ENCODE results near the gene TNFRSF18.
"Not testable (repeated sequence)": the region's sequence is repeated elsewhere in the genome, so short reads cannot be mapped to it uniquely, and the experiment has no call there.

TNFRSF18 gene, protein sequence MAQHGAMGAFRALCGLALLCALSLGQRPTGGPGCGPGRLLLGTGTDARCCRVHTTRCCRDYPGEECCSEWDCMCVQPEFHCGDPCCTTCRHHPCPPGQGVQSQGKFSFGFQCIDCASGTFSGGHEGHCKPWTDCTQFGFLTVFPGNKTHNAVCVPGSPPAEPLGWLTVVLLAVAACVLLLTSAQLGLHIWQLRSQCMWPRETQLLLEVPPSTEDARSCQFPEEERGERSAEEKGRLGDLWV

GRCh38 chr1:1206376-1206965 is at the start of gene TNFRSF18:
Gene TNFRSF18 (minus strand): TSS chr1:1206592. CDS start chr1:1206571, 21 bp downstream.
- peak in 1 of 2 donors; percentile 55 for DNase-seq (ENCODE audit: low read depth in 2 of 2)

- DNase-seq (ENCODE audit: low read depth in 2 of 2) = no peak
Observed at GRCh38 chr1:1255611-1256010, 49.2 kb upstream of the TNFRSF18 start.

- DNase-seq (ENCODE audit: low read depth in 2 of 2) = no peak
Observed at GRCh38 chr1:1255078-1255477, 48.7 kb upstream of the TNFRSF18 start.

DNA sequence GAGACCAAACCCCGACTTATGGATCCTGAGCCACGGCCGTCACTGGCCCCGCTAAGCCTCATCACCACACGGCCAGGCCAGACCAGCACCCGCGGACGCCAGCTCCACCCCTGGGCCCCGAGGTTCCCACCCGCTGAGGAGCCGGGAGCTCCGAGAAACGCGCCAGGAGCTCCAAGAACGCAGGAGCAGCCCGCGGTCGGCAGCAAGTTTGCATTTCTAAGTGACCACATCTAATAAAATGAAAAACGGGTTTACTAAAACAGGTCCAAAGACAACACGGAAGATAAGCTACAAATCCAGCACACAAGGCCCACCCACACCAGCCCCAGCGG is 48.2 kb upstream of the TNFRSF18 start:
- DNase-seq (ENCODE audit: low read depth in 2 of 2) = no peak

- DNase-seq (ENCODE audit: low read depth in 2 of 2) = no peak
Observed at GRCh38 chr1:1253972-1254666, 47.7 kb upstream of the TNFRSF18 start.

DNA sequence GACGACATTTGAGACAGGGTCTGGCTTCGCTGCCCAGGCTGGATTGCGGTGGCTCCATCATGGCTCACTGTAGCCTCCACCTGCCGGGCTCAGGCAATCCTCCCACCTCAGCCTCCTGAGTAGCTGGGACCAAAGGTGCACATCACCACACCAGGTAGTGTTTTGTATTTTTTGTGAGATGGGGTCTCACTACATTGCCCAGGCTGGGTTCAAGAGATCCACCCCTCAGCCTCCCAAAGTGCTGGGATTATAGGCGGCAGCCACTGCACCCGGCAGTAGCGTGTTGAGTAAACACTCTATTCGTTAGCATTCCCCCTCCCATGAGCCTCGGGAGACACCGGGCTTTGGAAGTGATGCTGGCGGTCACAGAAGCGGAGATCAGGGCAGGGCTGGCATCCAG is 46.9 kb upstream of the TNFRSF18 start:
- no peak for DNase-seq (ENCODE audit: low read depth in 2 of 2)

DNA sequence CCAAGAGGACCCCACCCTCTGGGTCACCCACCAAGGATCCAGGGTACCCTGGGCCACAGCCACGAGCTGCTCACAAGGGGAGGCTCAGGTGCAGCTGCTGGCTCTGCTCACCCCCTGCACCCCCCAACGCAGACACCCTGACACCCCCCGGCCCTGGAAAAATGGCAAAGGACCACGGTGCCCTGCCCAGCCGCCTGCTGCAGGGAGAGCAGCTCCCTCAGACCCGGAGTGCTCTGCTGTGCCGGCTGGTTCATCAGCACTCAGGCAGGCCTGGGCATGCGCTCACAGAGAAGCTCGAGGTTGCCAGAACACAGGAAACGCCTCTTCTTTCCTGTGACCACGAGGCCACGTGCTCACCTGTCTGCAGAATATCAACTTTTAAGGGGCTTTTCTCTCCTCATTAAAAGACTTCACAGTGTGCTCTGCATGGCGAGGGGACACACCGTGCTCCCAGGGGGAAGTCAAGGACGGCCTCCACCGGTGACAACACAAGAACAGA is 44.4 kb upstream of the TNFRSF18 start:
- peak; percentile 48 to 67 for DNase-seq (ENCODE audit: low read depth in 2 of 2)

DNA sequence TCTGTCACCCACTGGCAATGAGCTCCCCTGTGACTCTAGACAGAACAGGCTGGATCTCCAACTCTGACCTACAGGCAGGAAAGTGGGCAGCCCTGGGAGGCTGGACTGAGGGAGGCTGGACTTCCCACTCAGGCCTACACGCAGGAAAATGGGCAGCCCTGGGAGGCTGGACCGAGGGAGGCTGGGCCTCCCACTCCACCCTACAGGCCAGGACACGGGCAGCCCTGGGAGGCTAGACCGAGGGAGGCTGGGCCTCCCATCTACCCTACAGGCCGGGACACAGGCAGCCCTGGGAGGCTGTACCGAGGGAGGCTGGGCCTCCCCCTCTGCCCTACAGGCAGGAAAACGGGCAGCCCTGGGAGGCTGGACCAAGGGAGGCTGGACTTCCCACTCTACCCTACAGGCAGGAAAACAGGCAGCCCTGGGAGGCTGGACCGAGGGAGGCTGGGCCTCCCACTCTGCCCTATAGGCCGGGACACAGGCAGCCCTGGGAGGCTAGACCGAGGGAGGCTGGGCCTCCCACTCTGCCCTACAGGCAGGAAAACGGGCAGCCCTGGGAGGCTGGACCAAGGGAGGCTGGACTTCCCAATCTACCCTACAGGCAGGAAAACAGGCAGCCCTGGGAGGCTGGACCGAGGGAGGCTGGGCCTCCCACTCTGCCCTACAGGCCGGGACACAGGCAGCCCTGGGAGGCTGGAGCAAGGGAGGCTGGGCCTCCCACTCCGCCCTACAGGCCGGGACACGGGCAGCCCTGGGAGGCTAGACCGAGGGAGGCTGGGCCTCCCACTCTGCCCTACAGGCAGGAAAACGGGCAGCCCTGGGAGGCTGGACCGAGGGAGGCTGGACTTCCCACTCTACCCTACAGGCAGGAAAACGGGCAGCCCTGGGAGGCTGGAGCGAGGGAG is 41.9 kb upstream of the TNFRSF18 start:
- DNase-seq (ENCODE audit: low read depth in 2 of 2) = not testable (repeated sequence)

DNA sequence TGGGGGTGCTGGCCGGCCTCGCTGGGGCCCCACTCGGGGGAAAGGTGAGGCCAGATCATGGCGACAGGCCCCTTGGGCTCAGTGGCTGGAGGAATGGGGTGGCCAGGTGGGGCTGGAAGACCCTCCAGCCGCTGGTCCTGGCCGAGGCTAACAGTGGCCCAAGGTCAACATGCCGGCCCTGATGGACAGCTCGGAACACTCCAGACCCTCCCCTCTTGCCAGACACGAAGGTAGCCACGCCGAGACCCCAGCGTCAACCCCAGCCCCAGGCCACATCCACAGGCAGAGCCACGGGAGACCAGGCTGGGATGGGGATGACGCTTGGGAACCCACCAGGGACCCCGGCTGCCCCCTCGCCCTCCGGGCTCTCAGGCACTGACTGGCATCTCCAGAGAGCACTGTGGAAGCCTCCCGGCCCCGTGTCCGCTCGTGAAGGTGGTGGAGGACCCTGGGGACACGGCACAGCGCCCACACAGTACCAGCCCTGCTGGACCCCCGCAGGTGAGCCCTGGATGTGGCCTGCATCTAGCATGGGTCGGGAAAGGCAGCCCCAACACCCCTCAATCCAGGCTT is 41.0 kb upstream of the TNFRSF18 start:
- no peak for DNase-seq (ENCODE audit: low read depth in 2 of 2)

GRCh38 chr1:1246577-1247340 is 40.4 kb upstream of the TNFRSF18 start, which contains the start of gene C1QTNF12:
Gene C1QTNF12 (minus strand): TSS chr1:1246722. CDS start chr1:1246690, 32 bp downstream.
- no peak for DNase-seq (ENCODE audit: low read depth in 2 of 2)

GRCh38 chr1:1245817-1246576 is 39.6 kb upstream of the TNFRSF18 start:
- no peak for DNase-seq (ENCODE audit: low read depth in 2 of 2)

DNA sequence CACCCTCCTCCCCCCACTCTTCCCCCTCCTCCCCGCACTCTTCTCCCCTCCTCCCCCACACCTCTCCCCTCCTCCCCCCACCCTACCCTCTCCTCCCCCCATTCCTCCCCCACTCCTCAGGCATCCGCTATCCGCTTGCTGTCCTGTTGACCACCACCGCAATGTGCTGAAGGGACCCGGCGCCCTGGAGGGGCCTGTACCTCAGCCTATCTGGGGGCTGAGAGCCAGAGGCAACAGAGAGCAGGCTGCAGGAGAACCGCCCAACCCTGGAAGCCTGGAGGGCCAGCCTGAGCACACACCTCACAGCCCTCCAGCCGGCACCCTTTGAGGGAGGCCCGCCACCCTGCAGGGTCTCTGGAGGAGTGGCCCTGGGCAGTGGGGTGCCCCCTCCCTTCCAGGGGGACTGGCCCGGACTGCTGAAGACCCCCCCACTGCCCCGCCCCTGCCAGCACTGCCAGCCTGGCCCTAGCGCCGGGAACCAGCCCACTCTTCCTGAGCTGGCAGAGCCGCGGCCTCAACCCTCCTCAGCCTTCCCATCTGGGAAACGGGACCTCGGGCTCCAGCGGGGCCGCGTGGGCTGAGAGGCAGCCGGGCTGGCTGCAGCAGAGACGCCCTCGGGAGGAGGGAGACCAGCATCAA is 38.9 kb upstream of the TNFRSF18 start:
- no peak for DNase-seq (ENCODE audit: low read depth in 2 of 2)

DNA sequence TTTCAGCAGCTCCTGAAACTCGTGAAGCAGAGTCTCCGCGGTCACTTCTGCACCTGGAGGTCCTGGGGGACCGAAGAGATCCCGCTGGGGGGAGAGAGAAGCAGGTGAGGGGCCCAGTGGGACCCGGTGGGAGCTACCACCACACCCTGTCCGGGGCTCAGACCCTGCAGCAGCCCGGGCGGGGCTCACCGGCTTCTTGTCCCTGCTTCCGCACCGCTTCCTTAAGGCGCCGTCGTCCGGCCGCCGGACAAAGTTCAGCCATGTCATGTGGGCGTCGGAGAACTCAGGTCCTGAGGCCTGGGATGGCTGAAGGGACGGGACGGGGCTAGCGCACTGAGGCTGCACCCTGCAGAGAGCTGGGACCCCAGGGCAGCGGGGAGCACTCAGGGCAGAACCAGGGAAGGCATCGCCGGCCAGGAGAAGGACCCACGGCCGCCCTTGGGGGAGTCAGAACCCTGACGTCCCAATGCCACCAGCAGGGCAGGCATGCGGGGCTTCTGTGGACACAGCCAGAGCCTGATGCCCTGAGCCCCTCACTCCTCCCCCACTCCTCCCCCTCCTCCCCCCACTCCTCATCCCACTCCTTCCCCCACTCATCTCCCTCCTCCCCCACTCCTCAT is 37.9 kb upstream of the TNFRSF18 start:
- no peak for DNase-seq (ENCODE audit: low read depth in 2 of 2)

DNA sequence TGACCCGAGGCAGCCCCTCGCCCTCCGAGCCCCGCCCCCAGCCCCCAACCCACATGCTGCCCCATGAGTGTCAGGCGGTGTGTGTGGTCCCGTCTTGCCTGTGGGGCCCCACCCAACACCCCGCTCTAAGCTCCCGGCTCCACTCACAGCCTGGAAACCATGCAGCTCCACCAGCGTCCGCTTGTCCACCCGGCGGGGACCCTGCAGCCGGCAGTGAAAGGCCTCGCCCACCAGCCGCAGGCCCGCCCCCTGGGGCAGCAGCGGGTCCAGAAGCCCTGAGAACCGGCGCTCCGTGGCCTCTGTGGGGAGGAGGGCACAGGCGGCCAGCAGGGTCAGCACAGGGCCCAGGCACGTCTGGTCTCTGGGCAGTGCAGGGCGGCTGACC is 37.4 kb upstream of the TNFRSF18 start:
- no peak for DNase-seq (ENCODE audit: low read depth in 2 of 2)

GRCh38 chr1:1243266-1243660 is 36.9 kb upstream of the TNFRSF18 start:
- no peak for DNase-seq (ENCODE audit: low read depth in 2 of 2)

DNA sequence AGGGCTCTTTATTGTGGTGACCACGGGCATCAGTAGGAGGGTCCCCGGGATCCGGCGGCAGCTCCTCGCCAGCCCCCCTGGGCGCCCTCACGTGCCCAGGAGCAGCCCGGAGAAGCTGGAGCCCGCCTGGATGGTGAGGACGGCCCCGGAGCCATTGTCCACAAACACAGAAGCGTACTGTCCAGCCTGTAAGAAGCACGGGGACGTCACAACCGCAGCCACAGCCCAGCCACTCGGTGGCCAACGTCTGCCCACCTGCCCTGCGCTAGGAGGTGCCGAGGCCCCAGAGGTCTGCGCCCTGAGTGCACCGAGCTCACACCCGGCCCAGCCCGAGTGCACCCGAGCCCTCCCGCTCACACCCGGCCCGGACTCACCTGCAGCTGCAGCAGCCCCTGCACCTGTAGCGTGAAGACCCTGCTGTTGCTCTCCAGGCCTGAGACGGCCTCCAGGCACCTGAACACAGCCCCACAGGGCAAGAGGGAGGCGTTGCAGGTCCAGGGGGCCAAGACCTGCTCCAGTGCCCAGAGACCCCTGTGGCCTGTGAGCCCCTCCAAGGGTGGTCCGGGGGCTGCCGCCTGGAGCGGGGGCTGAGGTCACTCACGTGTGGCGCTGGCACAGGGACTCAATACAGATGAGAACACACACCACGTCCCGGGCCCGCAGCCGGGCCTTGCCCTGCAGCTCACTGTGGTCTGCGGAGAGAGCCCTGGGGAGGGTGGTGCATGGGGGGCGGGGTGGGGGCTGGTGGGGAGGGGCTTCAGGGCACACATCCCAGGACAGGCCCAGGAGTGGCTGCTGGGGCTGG is 36.3 kb upstream of the TNFRSF18 start:
- DNase-seq (ENCODE audit: low read depth in 2 of 2) = no peak

DNA sequence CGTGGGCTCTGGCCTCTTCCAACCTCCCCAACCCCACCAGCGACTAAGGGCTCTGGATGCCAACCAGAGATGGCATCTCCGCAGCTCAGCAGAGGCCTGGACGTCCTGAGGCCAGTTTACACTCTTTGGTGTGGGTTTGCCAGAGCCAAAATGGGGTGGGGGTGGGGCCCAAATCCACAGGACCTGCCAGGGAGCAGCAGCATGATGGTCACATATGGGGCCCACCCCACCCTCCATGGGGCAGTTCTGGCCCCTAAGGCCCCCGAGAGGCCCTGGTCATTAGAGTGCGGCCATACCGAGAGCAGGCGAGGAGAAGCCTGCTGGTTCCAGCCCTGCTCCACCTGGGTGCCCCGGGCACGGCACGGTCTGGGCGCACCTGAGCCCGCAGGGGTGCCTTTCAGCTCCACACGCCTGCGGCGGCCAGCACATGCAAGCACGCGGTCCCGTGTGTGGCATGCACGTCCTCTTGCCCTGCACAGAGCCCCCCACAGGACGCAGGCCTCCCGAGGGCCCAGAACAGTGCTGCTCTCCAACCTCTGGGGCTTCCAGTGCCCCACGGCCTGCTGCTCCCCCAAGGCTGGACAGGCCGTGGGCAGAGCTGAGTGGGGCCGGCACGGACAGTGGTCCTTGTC is 35.3 kb upstream of the TNFRSF18 start:
- no peak for DNase-seq (ENCODE audit: low read depth in 2 of 2)

Measured in stimulated activated CD4-positive, alpha-beta T cell treated with anti-CD3 and anti-CD28 coated beads, Interleukin-1b, Interleukin-23, amount 100 ng/mL, for 4 hours (primary cell).